MCF 10A (cell line): ENCODE results near the gene RNF225. TPM values are rescaled to one million over a fixed set of nuclear protein-coding genes. Genes with fewer than 3 reads are reported as not detected.
A peak's percentile ranks its signal among the peaks of the same experiment; 100 is the strongest.

Experiments
- BruUV-seq: library from RNA; stranded (reverse); fragments of 400-500 nt; replicated peaks from 2 replicates; lab custom pipeline; 2021; lab: Mats Ljungman, UMichigan
- CTCF ChIA-PET: fragments of 300-600 bp; sonication (Branson Sonifier 250); formaldehyde crosslinking; extraction: SDS; loops from one replicate; lab custom pipeline; 2021; ENCODE audit warnings: antibody characterized with exemption, inconsistent platforms; lab: Yijun Ruan, JAX
- POLR2A ChIA-PET: fragments of 300-600, 350-650 bp; sonication (Branson Sonifier 250); formaldehyde crosslinking; extraction: SDS; loops from one replicate; lab custom pipeline; 2020; ENCODE audit warnings: antibody characterized with exemption, inconsistent platforms; lab: Yijun Ruan, JAX
- DNase-seq: peaks from one replicate; pipeline ENCODE4 v3.0.0-alpha.2; 2018; ENCODE audit not compliant: unreplicated experiment
- H3K27ac Mint-ChIP-seq: one replicate; pipeline ENCODE4 v1.8.0; 2022; ENCODE audit warnings: mild to moderate bottlenecking, low read depth, mixed read lengths; ENCODE audit not compliant: unreplicated experiment
- H3K27me3 Mint-ChIP-seq: one replicate; pipeline ENCODE4 v1.8.0; 2022; ENCODE audit warnings: mixed read lengths; ENCODE audit not compliant: insufficient read depth, unreplicated experiment
- H3K36me3 Mint-ChIP-seq: one replicate; pipeline ENCODE4 v1.8.0; 2022; ENCODE audit warnings: mild to moderate bottlenecking, moderate library complexity, mixed read lengths; ENCODE audit not compliant: insufficient read depth, unreplicated experiment
- H3K4me1 Mint-ChIP-seq: one replicate; pipeline ENCODE4 v1.8.0; 2022; ENCODE audit warnings: mixed read lengths; ENCODE audit not compliant: insufficient read depth, unreplicated experiment
- H3K4me3 Mint-ChIP-seq: one replicate; pipeline ENCODE4 v1.8.0; 2022; ENCODE audit warnings: mild to moderate bottlenecking, moderate library complexity, mixed read lengths; ENCODE audit not compliant: unreplicated experiment
- H3K9me3 Mint-ChIP-seq: one replicate; pipeline ENCODE4 v1.8.0; 2022; ENCODE audit warnings: mixed read lengths; ENCODE audit not compliant: unreplicated experiment
- intact Hi-C: fragments of 100-400 bp; cut with micrococcal nuclease; formaldehyde crosslinking; loops from 2 replicates; pipeline ENCODE4 v1.14.1; 2022
- total RNA-seq: library from RNA; stranded (reverse); gene quantifications from 2 replicates; pipeline ENCODE4 v1.2.3, GENCODE V29; 2022
- TF ChIP-seq, protein P1 (sequence below): fragments of 200-600 bp; IDR thresholded peaks from one replicate; pipeline ENCODE4 v1.8.0; 2022; ENCODE audit warnings: antibody characterized with exemption, mild to moderate bottlenecking; ENCODE audit not compliant: unreplicated experiment

RNF225 gene
- total RNA-seq, 1 experiment from 2014 or later: 0.63 TPM

DNA sequence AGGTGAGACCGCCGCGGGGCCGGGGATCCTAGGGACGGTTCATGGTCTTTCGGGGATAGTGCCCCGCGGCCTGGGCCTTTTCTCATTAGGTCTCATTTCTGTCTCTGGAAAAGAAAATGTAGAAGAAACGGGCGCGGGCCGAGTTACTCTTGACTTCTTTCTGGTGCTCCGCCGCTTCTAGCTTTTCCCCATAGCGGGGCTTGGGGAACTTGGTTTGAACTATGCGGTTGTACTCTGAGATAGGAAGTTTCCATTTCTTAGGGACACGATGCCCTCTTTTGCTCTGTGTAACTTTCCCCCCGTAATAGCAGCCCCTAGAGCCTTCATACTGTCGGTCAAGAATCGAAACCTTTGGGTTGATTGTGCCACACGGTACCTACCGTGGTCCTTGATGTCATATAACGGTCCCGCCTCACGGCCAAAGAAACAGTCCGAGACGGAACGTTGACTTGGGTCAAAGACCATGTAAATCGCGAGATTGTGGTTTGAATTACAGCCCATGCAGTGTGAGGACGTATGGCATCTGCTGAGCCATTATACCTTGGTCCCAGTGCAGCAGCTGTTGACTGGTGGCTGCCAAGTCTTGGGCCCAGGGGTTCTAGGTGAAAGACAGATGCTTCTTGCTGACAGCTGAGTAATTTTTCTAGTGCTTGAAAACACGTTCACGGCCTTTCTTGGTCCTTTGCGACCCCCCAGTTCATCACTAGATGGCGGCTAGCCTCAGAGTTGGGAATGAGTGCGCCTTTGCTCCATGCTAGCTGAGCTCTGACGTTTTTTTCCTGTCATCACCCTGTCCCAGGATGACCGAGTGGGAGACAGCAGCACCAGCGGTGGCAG, 7.9 kb upstream of the RNF225 start:
- H3K9me3 Mint-ChIP-seq: no peaks in the 10 kb centered on the region
- BruUV-seq: TSS peak; percentile 62
- DNase-seq: no peak
- ChIA-PET POLR2A (interaction anchor here (0.6 to 4.7 kb wide), 13 partner anchors 8 to 156 kb away, joined by 3 to 27 read pairs (median 4); partner anchors contain the start of genes RNF225, ZBTB45, ZNF446 and ZNF497), CTCF (interaction anchor here (0.5 to 1.1 kb wide), 7 partner anchors 13 to 441 kb away, joined by 3 to 6 read pairs (median 3); no protein-coding TSS in a partner anchor)
- TF ChIP-seq, protein P1, sequence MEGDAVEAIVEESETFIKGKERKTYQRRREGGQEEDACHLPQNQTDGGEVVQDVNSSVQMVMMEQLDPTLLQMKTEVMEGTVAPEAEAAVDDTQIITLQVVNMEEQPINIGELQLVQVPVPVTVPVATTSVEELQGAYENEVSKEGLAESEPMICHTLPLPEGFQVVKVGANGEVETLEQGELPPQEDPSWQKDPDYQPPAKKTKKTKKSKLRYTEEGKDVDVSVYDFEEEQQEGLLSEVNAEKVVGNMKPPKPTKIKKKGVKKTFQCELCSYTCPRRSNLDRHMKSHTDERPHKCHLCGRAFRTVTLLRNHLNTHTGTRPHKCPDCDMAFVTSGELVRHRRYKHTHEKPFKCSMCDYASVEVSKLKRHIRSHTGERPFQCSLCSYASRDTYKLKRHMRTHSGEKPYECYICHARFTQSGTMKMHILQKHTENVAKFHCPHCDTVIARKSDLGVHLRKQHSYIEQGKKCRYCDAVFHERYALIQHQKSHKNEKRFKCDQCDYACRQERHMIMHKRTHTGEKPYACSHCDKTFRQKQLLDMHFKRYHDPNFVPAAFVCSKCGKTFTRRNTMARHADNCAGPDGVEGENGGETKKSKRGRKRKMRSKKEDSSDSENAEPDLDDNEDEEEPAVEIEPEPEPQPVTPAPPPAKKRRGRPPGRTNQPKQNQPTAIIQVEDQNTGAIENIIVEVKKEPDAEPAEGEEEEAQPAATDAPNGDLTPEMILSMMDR: no peak
- H3K27ac Mint-ChIP-seq: peak overlapping the region; percentile 98
- peaks cover 18% of the 10 kb centered on the region for H3K4me1 Mint-ChIP-seq
- H3K27me3 Mint-ChIP-seq: no peaks in the 10 kb centered on the region
- peaks cover 67% of the 10 kb centered on the region for H3K36me3 Mint-ChIP-seq
- intact Hi-C loops: loop anchor here (5.0 kb wide), 1 partner anchor 160 kb away; the partner anchor contains the start of gene ZNF544
- H3K4me3 Mint-ChIP-seq: peak overlapping the region; percentile 92

DNA sequence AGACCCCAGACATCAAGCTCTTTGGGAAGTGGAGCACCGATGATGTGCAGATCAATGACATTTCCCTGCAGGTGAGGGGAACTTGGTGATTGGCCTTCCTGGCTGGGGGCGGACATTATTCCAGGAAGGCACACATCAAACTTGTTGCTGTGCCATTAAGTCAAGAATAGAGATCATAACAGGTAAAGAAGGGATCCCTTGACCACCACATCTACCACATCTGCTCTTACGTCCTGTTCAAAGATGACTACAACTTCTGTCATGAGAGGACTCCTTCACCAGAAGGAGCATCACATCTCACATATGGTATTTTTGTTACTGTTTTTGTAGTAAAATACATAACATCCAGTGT, 7.3 kb upstream of the RNF225 start:
- H3K27ac Mint-ChIP-seq: peak overlapping the region; percentile 98
- BruUV-seq: no TSS peak
- intact Hi-C loops: loop anchor here (5.0 kb wide), 1 partner anchor 161 kb away; the partner anchor contains the start of gene ZNF544
- H3K4me3 Mint-ChIP-seq: peak overlapping the region; percentile 92
- H3K27me3 Mint-ChIP-seq: no peaks in the 10 kb centered on the region
- POLR2A ChIA-PET: interaction anchor here (0.7 to 4.7 kb wide), 9 partner anchors 8 to 155 kb away, joined by 3 to 27 read pairs (median 4); partner anchors contain the start of genes RNF225, ZBTB45, ZNF446 and ZNF497
- CTCF ChIA-PET: interaction anchor here (0.6 to 1.1 kb wide), 3 partner anchors 12 to 80 kb away, joined by 3 to 6 read pairs (median 5); no protein-coding TSS in a partner anchor
- H3K9me3 Mint-ChIP-seq: no peaks in the 10 kb centered on the region
- H3K4me1 Mint-ChIP-seq: peaks cover 18% of the 10 kb centered on the region
- DNase-seq: no peak
- TF ChIP-seq, protein P1: no peak
- H3K36me3 Mint-ChIP-seq: peaks cover 73% of the 10 kb centered on the region

DNA sequence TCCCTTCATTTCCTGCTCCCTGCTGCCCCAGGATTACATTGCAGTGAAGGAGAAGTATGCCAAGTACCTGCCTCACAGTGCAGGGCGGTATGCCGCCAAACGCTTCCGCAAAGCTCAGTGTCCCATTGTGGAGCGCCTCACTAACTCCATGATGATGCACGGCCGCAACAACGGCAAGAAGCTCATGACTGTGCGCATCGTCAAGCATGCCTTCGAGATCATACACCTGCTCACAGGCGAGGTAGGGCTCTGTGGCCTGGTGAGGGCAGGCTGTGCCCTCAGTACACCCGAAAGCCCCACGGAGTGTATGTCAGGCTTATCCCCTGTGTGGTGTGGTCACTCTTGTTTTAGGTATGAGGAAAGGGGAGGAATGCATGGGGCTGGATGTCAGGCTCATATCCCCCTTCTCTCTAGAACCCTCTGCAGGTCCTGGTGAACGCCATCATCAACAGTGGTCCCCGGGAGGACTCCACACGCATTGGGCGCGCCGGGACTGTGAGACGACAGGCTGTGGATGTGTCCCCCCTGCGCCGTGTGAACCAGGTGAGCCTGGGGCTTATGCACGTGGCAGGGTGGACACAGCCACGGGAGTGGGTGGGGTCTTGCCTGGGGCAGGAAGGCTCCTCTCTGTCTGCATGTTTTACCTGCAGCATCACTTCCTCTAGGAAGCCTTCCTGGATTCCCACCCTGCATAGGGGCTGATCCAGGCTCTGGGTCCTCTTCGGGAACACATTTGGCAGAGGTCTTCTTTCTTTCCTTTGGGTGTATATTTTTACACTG, 2.3 kb upstream of the RNF225 start:
- intact Hi-C loops: no loop called here
- peaks cover 29% of the 10 kb centered on the region for H3K4me1 Mint-ChIP-seq
- ChIA-PET POLR2A (interaction anchor here (0.7 to 1.3 kb wide), 3 partner anchors 13 to 23 kb away, joined by 3 read pairs; partner anchors contain the start of gene ZNF584), CTCF (interaction anchor here (0.7 kb wide), 2 partner anchors 916 to 1000 kb away, joined by 4 to 5 read pairs; partner anchors contain the start of gene ZNF772)
- H3K27me3 Mint-ChIP-seq: no peaks in the 10 kb centered on the region
- TF ChIP-seq, protein P1: no peak
- no TSS peak for BruUV-seq
- H3K36me3 Mint-ChIP-seq: peaks cover 84% of the 10 kb centered on the region
- no peak overlapping the region for H3K4me3 Mint-ChIP-seq
- no peak overlapping the region for H3K27ac Mint-ChIP-seq
- DNase-seq: no peak
- no peaks in the 10 kb centered on the region for H3K9me3 Mint-ChIP-seq

DNA sequence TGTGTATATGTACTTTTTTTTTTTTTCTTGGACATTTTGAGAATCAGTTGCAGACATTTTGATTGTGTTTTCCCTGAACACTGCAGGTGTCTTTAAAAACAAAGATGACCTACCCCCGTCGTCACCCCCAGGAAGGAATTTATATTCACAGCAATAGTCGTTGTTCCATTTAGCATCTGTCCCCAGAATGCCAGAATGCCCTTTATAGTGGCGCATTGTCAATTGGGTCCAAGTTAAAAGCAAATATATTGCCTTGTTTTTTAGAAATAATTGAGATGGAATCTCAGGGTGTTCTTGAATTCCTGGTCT, 1.8 kb upstream of the RNF225 start:
- ChIA-PET CTCF (no interaction called here), POLR2A (no interaction called here)
- no peak overlapping the region for H3K27ac Mint-ChIP-seq
- DNase-seq: no peak
- H3K4me3 Mint-ChIP-seq: no peak overlapping the region
- peaks cover 79% of the 10 kb centered on the region for H3K36me3 Mint-ChIP-seq
- TF ChIP-seq, protein P1: no peak
- H3K9me3 Mint-ChIP-seq: no peaks in the 10 kb centered on the region
- intact Hi-C loops: no loop called here
- BruUV-seq: no TSS peak
- H3K27me3 Mint-ChIP-seq: no peaks in the 10 kb centered on the region
- H3K4me1 Mint-ChIP-seq: peaks cover 26% of the 10 kb centered on the region
